H1 (cell line): Measurements from ENCODE around the gene NCBP1. TPM values are rescaled to one million over a fixed set of nuclear protein-coding genes. Genes with fewer than 3 reads are reported as not detected.

ENCODE experiments used
- CTCF ChIA-PET: fragments of 300-600 bp; sonication (Branson Sonifier 250); formaldehyde crosslinking; loops from one replicate; lab custom pipeline; 2021; ENCODE audit not compliant: partially characterized antibody; lab: Charles Lee
- POLR2A ChIA-PET: fragments of 300-600 bp; sonication (Branson Sonifier 250); formaldehyde crosslinking; loops from one replicate; lab custom pipeline; 2021; ENCODE audit warnings: inconsistent platforms; ENCODE audit not compliant: partially characterized antibody; lab: Charles Lee
- DNase-seq, 2 experiments: peaks; one replicate each; pipeline versions ENCODE4 v3.0.0 to v3.0.0-alpha.2; 2010 to 2022; ENCODE audit warnings: low spot score in 2 of 2, low read depth in 1 of 2, mixed read lengths in 1 of 2
- FAIRE-seq: peaks from 2 replicates; lab custom pipeline; 2011; peaks lifted over from hg19 to GRCh38; lab: Jason Lieb, UNC
- H2AFZ ChIP-seq: 2 replicates; pipeline ENCODE4 v1.8.1; 2012; ENCODE audit warnings: low read length, inconsistent platforms
- H2AK5ac ChIP-seq: 2 replicates; pipeline ENCODE4 v1.6.1; 2013; ENCODE audit warnings: low read depth, low read length
- H2BK120ac ChIP-seq: replicated peaks from 2 replicates; pipeline ENCODE3; 2013; ENCODE audit warnings: low read depth, low read length, inconsistent platforms
- H2BK12ac ChIP-seq: 2 replicates; pipeline ENCODE4 v1.6.1; 2013; ENCODE audit warnings: low read depth, low read length
- H2BK15ac ChIP-seq: 2 replicates; pipeline ENCODE4 v1.6.1; 2013; ENCODE audit warnings: low read length
- H2BK20ac ChIP-seq: 2 replicates; pipeline ENCODE4 v1.6.1; 2013; ENCODE audit warnings: low read length
- H2BK5ac ChIP-seq: 2 replicates; pipeline ENCODE4 v1.6.1; 2013; ENCODE audit warnings: low read depth, low read length
- H3K14ac ChIP-seq: 2 replicates; pipeline ENCODE4 v1.6.1; 2013; ENCODE audit warnings: inconsistent platforms; ENCODE audit not compliant: insufficient read length
- H3K18ac ChIP-seq: 2 replicates; pipeline ENCODE4 v1.6.1; 2013; ENCODE audit warnings: low read length; ENCODE audit errors: extremely low read depth
- H3K23ac ChIP-seq: 2 replicates; pipeline ENCODE4 v1.6.1; 2013; ENCODE audit warnings: inconsistent platforms; ENCODE audit not compliant: insufficient read length
- H3K23me2 ChIP-seq: 2 replicates; pipeline ENCODE4 v1.6.1; 2013; ENCODE audit warnings: low read depth, low read length
- H3K27ac ChIP-seq: 2 replicates; pipeline ENCODE4 v1.6.1; 2011; ENCODE audit warnings: low read depth, low read length, inconsistent platforms
- H3K27me3 ChIP-seq, 4 experiments: replicated peaks in 1 of 4; 1 replicate in 1 of 4; 2 replicates in 3 of 4; pipeline versions ENCODE4 v1.6.1 to v1.8.1; 2011 to 2013; ENCODE audit warnings: low read length in 3 of 4, mild to moderate bottlenecking in 3 of 4, inconsistent platforms in 2 of 4, mixed read lengths in 2 of 4, moderate library complexity in 1 of 4; ENCODE audit not compliant: control insufficient read depth in 3 of 4, insufficient read depth in 3 of 4; ENCODE audit errors: extremely low read depth in 1 of 4
- H3K36me3 ChIP-seq, 4 experiments: 2 replicates each; pipeline versions ENCODE4 v1.6.1 to v1.8.1; 2011 to 2013; ENCODE audit warnings: mild to moderate bottlenecking in 4 of 4, low read length in 3 of 4, moderate library complexity in 2 of 4, control low read depth in 1 of 4, inconsistent platforms in 1 of 4; ENCODE audit not compliant: insufficient read depth in 4 of 4, control insufficient read depth in 2 of 4
- H3K4ac ChIP-seq: replicated peaks from 2 replicates; pipeline ENCODE3; 2013; ENCODE audit warnings: low read length, low read depth, mixed read lengths, inconsistent platforms; ENCODE audit not compliant: insufficient read length
- H3K4me1 ChIP-seq, 4 experiments: replicated peaks in 1 of 4; 1 replicate in 1 of 4; 2 replicates in 3 of 4; pipeline versions ENCODE4 v1.6.1 to v1.8.1; 2011 to 2013; ENCODE audit warnings: low read length in 3 of 4, inconsistent platforms in 2 of 4, mixed read lengths in 1 of 4; ENCODE audit not compliant: insufficient read depth in 4 of 4, control insufficient read depth in 3 of 4
- H3K4me2 ChIP-seq, 2 experiments: 2 replicates each; pipeline versions ENCODE4 v1.6.1 to v1.8.1; 2011 to 2013; ENCODE audit warnings: low read depth in 2 of 2, low read length in 2 of 2, control low read depth in 1 of 2, inconsistent platforms in 1 of 2, mild to moderate bottlenecking in 1 of 2; ENCODE audit not compliant: insufficient read depth in 1 of 2
- H3K4me3 ChIP-seq, 4 experiments: fragments of 200-600, 300-600 bp in 1 of 4; sonication (generic), shearing (Covaris generic), sonication (Bioruptor Twin) in 1 of 4; 2 replicates each; pipeline versions ENCODE4 v1.5.1 to v1.8.1; 2011 to 2016; ENCODE audit warnings: low read length in 4 of 4, low read depth in 3 of 4, control low read depth in 2 of 4, inconsistent platforms in 2 of 4, mild to moderate bottlenecking in 2 of 4, mixed read lengths in 1 of 4, moderate library complexity in 1 of 4; ENCODE audit not compliant: insufficient read depth in 2 of 4; ENCODE audit errors: extremely low read depth in 1 of 4
- H3K56ac ChIP-seq: replicated peaks from 2 replicates; pipeline ENCODE3; 2013; ENCODE audit warnings: low read depth, mild to moderate bottlenecking, mixed read lengths, low read length, inconsistent platforms; ENCODE audit not compliant: insufficient read length
- H3K79me1 ChIP-seq: 2 replicates; pipeline ENCODE4 v1.6.1; 2013; ENCODE audit warnings: low read depth, low read length, control low read depth
- H3K79me2 ChIP-seq, 2 experiments: 2 replicates each; pipeline versions ENCODE4 v1.6.1 to v1.8.1; 2012 to 2013; ENCODE audit warnings: low read length in 2 of 2, mild to moderate bottlenecking in 2 of 2, inconsistent platforms in 1 of 2; ENCODE audit not compliant: insufficient read depth in 2 of 2, control insufficient read depth in 1 of 2
- H3K9ac ChIP-seq, 4 experiments: replicated peaks in 1 of 4; 1 replicate in 1 of 4; 2 replicates in 3 of 4; pipeline versions ENCODE4 v1.6.1 to v1.8.1; 2011 to 2013; ENCODE audit warnings: low read depth in 3 of 4, low read length in 3 of 4, control low read depth in 2 of 4, mild to moderate bottlenecking in 2 of 4, moderate library complexity in 2 of 4, inconsistent platforms in 1 of 4; ENCODE audit errors: extremely low read depth in 1 of 4
- H3K9me3 ChIP-seq, 2 experiments: 2 replicates each; pipeline versions ENCODE4 v1.6.1 to v1.8.1; 2012 to 2013; ENCODE audit warnings: mild to moderate bottlenecking in 2 of 2, moderate library complexity in 2 of 2, control low read depth in 1 of 2, inconsistent platforms in 1 of 2, low read depth in 1 of 2, low read length in 1 of 2, mixed read lengths in 1 of 2; ENCODE audit not compliant: insufficient read depth in 2 of 2
- H4K20me1 ChIP-seq, 2 experiments: replicated peaks in 1 of 2; 2 replicates each; pipeline versions ENCODE3 to v1.8.1; 2011 to 2013; ENCODE audit warnings: inconsistent platforms in 2 of 2, low read length in 2 of 2, mild to moderate bottlenecking in 1 of 2; ENCODE audit not compliant: insufficient read depth in 2 of 2, control insufficient read depth in 1 of 2
- H4K5ac ChIP-seq: 2 replicates; pipeline ENCODE4 v1.6.1; 2013; ENCODE audit warnings: low read length, low read depth, mixed read lengths, inconsistent platforms; ENCODE audit not compliant: insufficient read length
- H4K8ac ChIP-seq: 2 replicates; pipeline ENCODE4 v1.8.0; 2013; ENCODE audit warnings: mild to moderate bottlenecking, moderate library complexity, low read length, inconsistent platforms; ENCODE audit not compliant: insufficient read depth; ENCODE audit errors: extremely low read depth
- H4K91ac ChIP-seq: replicated peaks from 2 replicates; pipeline ENCODE3; 2013; ENCODE audit warnings: low read length, mixed read lengths, inconsistent platforms; ENCODE audit not compliant: insufficient read length
- ASH2L ChIP-seq: fragments of 200-600, 300-600 bp; sonication (generic); IDR thresholded peaks from one replicate; pipeline ENCODE4 v1.7.1; 2017; ENCODE audit warnings: low read length
- BACH1 ChIP-seq: IDR thresholded peaks from 2 replicates; pipeline ENCODE4 v1.6.1; 2012; ENCODE audit warnings: low read length, improper control_type of control experiment
- CTBP2 ChIP-seq: IDR thresholded peaks from 2 replicates; pipeline ENCODE4 v1.7.0; 2011; ENCODE audit warnings: borderline replicate concordance, mild to moderate bottlenecking, moderate library complexity, mixed read lengths, low read length; ENCODE audit not compliant: insufficient read depth, insufficient read length
- FOSL1 ChIP-seq: IDR thresholded peaks from 2 replicates; pipeline ENCODE4 v1.6.1; 2011; ENCODE audit warnings: mild to moderate bottlenecking, low read depth, low read length, moderate library complexity; ENCODE audit not compliant: insufficient read depth
- HDAC6 ChIP-seq: IDR thresholded peaks from one replicate; pipeline ENCODE4 v1.7.1; 2012; ENCODE audit warnings: low read depth, mild to moderate bottlenecking, inconsistent platforms, low read length, moderate library complexity
- JUND ChIP-seq: IDR thresholded peaks from 2 replicates; pipeline ENCODE4 v1.6.1; 2011; ENCODE audit warnings: mild to moderate bottlenecking, improper control_type of control experiment, low read length
- KDM4A ChIP-seq: IDR thresholded peaks from one replicate; pipeline ENCODE4 v1.7.1; 2012; ENCODE audit warnings: low read depth, mild to moderate bottlenecking, moderate library complexity, low read length, inconsistent platforms; ENCODE audit not compliant: severe bottlenecking
- NRF1 ChIP-seq: IDR thresholded peaks from 2 replicates; pipeline ENCODE4 v1.6.1; 2011; ENCODE audit warnings: mild to moderate bottlenecking, low read depth, low read length, improper control_type of control experiment
- TAF1 ChIP-seq: IDR thresholded peaks from 2 replicates; pipeline ENCODE4 v1.6.1; 2011; ENCODE audit warnings: mild to moderate bottlenecking, low read depth, low read length
- TEAD4 ChIP-seq: IDR thresholded peaks from 2 replicates; pipeline ENCODE4 v1.6.1; 2012; ENCODE audit warnings: low read depth, low read length, inconsistent platforms, mixed read lengths
- YY1 ChIP-seq: IDR thresholded peaks from 2 replicates; pipeline ENCODE4 v1.6.1; 2011; ENCODE audit warnings: low read depth, mild to moderate bottlenecking, low read length
- WGBS, 2 experiments: shearing (Covaris generic) in 1 of 2; methylation state at CpG; one replicate each; pipeline versions ENCODE4 v1.1.6 to v1.1.7; 2013 to 2015; ENCODE audit warnings: low lambda C conversion rate in 2 of 2, mixed read lengths in 2 of 2, inconsistent platforms in 1 of 2, low coverage in 1 of 2, missing lambda C conversion rate in 1 of 2; ENCODE audit not compliant: insufficient replicate concordance in 2 of 2, insufficient coverage in 1 of 2, insufficient read length in 1 of 2; ENCODE audit errors: extremely low coverage in 1 of 2, missing lambda C conversion rate in 1 of 2; 5-methylcytosine and 5-hydroxymethylcytosine counted together
- polyA plus RNA-seq, 7 experiments: library from polyadenylated mRNA; depleted of rRNA in 3 of 7; stranded (reverse) in 5 of 7; unstranded in 2 of 7; fragments of >200 nt in 5 of 7; fragments of 200-250 nt in 2 of 7; gene quantifications; 1 replicate in 5 of 7; 2 replicates in 1 of 7; 4 replicates in 1 of 7; pipeline versions ENCODE4 v1.2.1 to v1.2.3, GENCODE V29; 2011 to 2013; ENCODE audit warnings: missing spikeins in 2 of 7, mixed read lengths in 2 of 7
- total RNA-seq: library from RNA; stranded (reverse); fragmentation: NEBNext Ultra II Directional; extraction: Animal tissue kit (Norgen Biotek cat#: 25700); gene quantifications from 2 replicates; pipeline ENCODE4 v1.2.1, GENCODE V29; 2021
- TF ChIP-seq, protein P1 (sequence below): IDR thresholded peaks from 2 replicates; pipeline ENCODE4 v1.6.1; 2012; ENCODE audit warnings: inconsistent platforms
- TF ChIP-seq, protein P2 (sequence below): IDR thresholded peaks from 2 replicates; pipeline ENCODE4 v1.6.1; 2011; ENCODE audit warnings: low read length, improper control_type of control experiment

The NCBP1 gene
- total and polyA plus RNA-seq, 2 of the 8 experiments (the other 6 are each of a cell fraction or from before 2014, with no cell fraction given): 14.7 to 54.0 TPM

DNA sequence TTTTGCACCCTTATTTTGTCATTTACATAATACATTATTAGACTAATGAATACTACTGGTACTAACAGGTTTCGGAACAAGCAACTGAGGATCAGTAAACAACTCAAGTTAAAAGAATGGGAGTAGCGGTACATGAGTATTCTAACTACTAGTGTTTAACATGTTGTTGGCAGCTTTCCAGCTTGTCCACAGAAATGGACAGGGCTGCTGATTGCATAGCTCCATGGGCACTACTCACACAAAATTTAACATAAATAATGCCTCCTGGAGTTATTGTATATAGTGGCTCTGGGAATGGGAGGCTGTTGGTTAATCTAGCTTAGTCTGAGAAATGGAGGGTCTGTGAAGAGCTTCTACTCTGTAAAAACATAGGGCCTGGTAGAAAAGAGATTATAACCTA is 6.7 kb downstream of the NCBP1 start:
- H2BK20ac ChIP-seq: no peak overlapping the region
- H3K4me3 ChIP-seq: no peak overlapping the region
- H3K9ac ChIP-seq: no peak overlapping the region
- no peak overlapping the region for H3K27ac ChIP-seq
- H2BK15ac ChIP-seq: no peak overlapping the region
- no peak overlapping the region for H3K23ac ChIP-seq
- no peak overlapping the region for H2BK5ac ChIP-seq
- 91% methylated on average over 2 of the region's 2 CpGs; no CpG with 5 or more reads in 1 of the 2 experiments for WGBS, 2 experiments
- no peaks in the 10 kb centered on the region for H3K27me3 ChIP-seq
- peaks cover 16 to 57% of the 10 kb centered on the region in 2 experiments for H3K79me2 ChIP-seq
- no peak overlapping the region for H2BK120ac ChIP-seq
- no peak overlapping the region for H4K91ac ChIP-seq
- no peaks in the 10 kb centered on the region for H3K4me1 ChIP-seq
- DNase-seq (no peak), FAIRE-seq (no peak)
- H3K4ac ChIP-seq: no peak overlapping the region
- H4K20me1 ChIP-seq: peaks cover 10 to 13% of the 10 kb centered on the region in 2 experiments
- no peak overlapping the region for H2AK5ac ChIP-seq
- ChIA-PET POLR2A (interaction anchor here (1.5 kb wide), 1 partner anchor 8 kb away, joined by 4 read pairs; no protein-coding TSS in a partner anchor), CTCF (interaction anchor here (0.9 to 2.9 kb wide), 6 partner anchors 8 to 250 kb away, joined by 3 to 13 read pairs (median 4); no protein-coding TSS in a partner anchor)
- no peak overlapping the region for H2AFZ ChIP-seq
- H4K5ac ChIP-seq: no peak overlapping the region
- no peak overlapping the region for H3K14ac ChIP-seq
- H4K8ac ChIP-seq: no peak overlapping the region
- H3K56ac ChIP-seq: no peak overlapping the region
- no peak overlapping the region for H2BK12ac ChIP-seq
- H3K18ac ChIP-seq: no peak overlapping the region
- H3K36me3 ChIP-seq: peaks cover 2 to 31% (median 16%) of the 10 kb centered on the region in 4 experiments; a peak in 7 of 8 replicates
- H3K23me2 ChIP-seq: no peaks in the 10 kb centered on the region; the same call in 1 of the 2 replicates
- H3K79me1 ChIP-seq: no peaks in the 10 kb centered on the region; the same call in 1 of the 2 replicates
- H3K4me2 ChIP-seq: no peak overlapping the region
- no peaks in the 10 kb centered on the region for H3K9me3 ChIP-seq
- TF ChIP-seq TAF1 (no peak), NRF1 (no peak), CTBP2 (no peak), ASH2L (no peak), BACH1 (no peak), HDAC6 (no peak), YY1 (no peak), JUND (no peak), TEAD4 (no peak), FOSL1 (no peak), KDM4A (no peak)
- TF ChIP-seq, protein P1, sequence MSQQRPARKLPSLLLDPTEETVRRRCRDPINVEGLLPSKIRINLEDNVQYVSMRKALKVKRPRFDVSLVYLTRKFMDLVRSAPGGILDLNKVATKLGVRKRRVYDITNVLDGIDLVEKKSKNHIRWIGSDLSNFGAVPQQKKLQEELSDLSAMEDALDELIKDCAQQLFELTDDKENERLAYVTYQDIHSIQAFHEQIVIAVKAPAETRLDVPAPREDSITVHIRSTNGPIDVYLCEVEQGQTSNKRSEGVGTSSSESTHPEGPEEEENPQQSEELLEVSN: no peak
- TF ChIP-seq, protein P2, sequence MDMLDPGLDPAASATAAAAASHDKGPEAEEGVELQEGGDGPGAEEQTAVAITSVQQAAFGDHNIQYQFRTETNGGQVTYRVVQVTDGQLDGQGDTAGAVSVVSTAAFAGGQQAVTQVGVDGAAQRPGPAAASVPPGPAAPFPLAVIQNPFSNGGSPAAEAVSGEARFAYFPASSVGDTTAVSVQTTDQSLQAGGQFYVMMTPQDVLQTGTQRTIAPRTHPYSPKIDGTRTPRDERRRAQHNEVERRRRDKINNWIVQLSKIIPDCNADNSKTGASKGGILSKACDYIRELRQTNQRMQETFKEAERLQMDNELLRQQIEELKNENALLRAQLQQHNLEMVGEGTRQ: no peak
